ENCODE measurements around the gene ACVR2A. TPM values are rescaled to one million over a fixed set of nuclear protein-coding genes. Genes with fewer than 3 reads are reported as not detected.

The ACVR2A gene
- polyA plus RNA-seq (2013), result 5.5 TPM

DNA sequence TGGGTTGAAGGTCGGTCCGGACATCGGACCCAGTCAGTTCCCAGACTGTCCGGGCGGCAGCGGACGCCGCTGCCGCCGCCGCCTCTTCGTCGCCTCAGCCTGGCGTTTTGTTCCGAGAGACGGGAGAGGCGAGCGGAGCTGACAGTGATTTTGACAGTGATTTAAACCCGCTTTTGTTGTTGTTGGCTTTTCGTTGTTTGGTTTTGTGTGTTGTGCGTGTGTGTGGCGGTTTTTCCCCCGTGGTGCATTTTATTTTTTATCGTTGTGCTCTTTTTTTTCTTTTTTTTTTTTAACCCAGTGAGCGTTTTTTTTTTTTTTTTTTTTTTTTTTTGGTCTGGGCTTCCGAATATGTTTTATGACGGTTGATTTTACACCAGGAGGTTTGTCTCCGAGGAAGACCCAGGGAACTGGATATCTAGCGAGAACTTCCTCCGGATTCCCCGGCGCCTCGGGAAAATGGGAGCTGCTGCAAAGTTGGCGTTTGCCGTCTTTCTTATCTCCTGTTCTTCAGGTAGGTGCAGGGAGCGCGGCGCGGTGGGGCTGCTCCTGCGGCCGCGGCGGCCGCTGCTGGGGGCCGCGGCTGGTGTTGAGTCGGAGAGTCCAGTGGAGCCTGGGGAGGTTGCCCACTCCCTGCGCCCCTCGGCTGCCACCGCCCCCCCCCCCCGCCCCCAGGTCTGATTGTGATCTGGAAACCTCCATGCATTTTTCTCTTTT lies at the start of gene ACVR2A:
TSS of gene ACVR2A (plus strand) at position 333 of the 714 bp plus-strand sequence. CDS start at position 457, 124 bp downstream.
- no peaks in the 10 kb centered on the region for H3K36me3 ChIP-seq (ENCODE audit: control insufficient read depth in 4 of 4, insufficient read depth in 4 of 4, low read length in 3 of 4)
- no peaks in the 10 kb centered on the region for H3K27me3 ChIP-seq (replicated peaks in 2 of 5; ENCODE audit: control insufficient read depth in 4 of 5, insufficient read depth in 5 of 5, low read length in 4 of 5)
- no peaks in the 10 kb centered on the region for H3K9me3 ChIP-seq (ENCODE audit: control extremely low read depth in 1 of 5, control insufficient read depth in 4 of 5, insufficient read depth in 2 of 5, low read depth in 1 of 5, low read length in 4 of 5)
- peak within 1 kb of the TSS; percentile 80 to 95 (median 91) for H3K4me3 ChIP-seq (ENCODE audit: control insufficient read depth in 1 of 7, extremely low read depth in 1 of 7, insufficient read depth in 4 of 7, low read depth in 2 of 7, low read length in 6 of 7)
- peak within 1 kb of the TSS; percentile 71 to 86 for H3K27ac ChIP-seq (ENCODE audit: insufficient read depth in 1 of 2, low read depth in 1 of 2, low read length in 2 of 2, poor library complexity in 1 of 2, severe bottlenecking in 2 of 2)
- ChIA-PET CTCF (interaction anchor here (1.5 to 2.0 kb wide), 4 partner anchors 14 to 763 kb away, joined by 4 to 8 read pairs (median 4); no protein-coding TSS in a partner anchor), POLR2A (interaction anchor here (0.8 kb wide), 1 partner anchor 759 kb away, joined by 4 read pairs; no protein-coding TSS in a partner anchor)
- peaks cover 14 to 33% (median 24%) of the 10 kb centered on the region in 4 experiments for H3K4me1 ChIP-seq (ENCODE audit: control extremely low read depth in 1 of 4, control insufficient read depth in 4 of 4, insufficient read depth in 4 of 4, low read length in 3 of 4)
- peak; percentile 62 to 85 (median 77) for DNase-seq
- under 1% methylated on average over 25 of the region's 51 CpGs for WGBS (ENCODE audit: insufficient coverage)

DNA sequence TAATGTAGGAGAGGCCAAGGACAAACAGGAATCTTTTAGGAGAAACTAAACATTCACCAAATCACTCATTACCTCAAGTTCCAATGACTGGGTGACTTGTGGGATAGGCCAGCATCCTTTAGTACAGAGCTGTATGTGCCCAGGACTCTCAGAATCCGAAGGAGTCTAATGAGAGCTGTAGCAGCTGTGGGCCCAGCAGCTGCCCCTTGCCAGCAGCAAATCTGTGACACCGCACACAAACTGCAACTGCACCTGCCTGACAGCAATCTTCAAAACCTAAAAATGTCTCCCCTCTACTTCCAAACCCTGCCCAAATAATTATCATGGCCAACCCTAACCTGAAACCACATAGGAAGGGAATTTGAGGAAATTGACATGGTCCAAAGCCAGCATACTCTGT lies 44.5 kb upstream of the ACVR2A start:
- Histone ChIP-seq H3K27me3 (replicated peaks in 2 of 5; ENCODE audit: control insufficient read depth in 4 of 5, insufficient read depth in 5 of 5, low read length in 4 of 5) (no peaks in the 10 kb centered on the region), H3K36me3 (ENCODE audit: control insufficient read depth in 4 of 4, insufficient read depth in 4 of 4, low read length in 3 of 4) (no peaks in the 10 kb centered on the region), H3K27ac (ENCODE audit: insufficient read depth in 1 of 2, low read depth in 1 of 2, low read length in 2 of 2, poor library complexity in 1 of 2, severe bottlenecking in 2 of 2) (no peak overlapping the region), H3K4me3 (ENCODE audit: control insufficient read depth in 1 of 7, extremely low read depth in 1 of 7, insufficient read depth in 4 of 7, low read depth in 2 of 7, low read length in 6 of 7) (no peak overlapping the region), H3K9me3 (ENCODE audit: control extremely low read depth in 1 of 5, control insufficient read depth in 4 of 5, insufficient read depth in 2 of 5, low read depth in 1 of 5, low read length in 4 of 5) (no peaks in the 10 kb centered on the region), H3K4me1 (ENCODE audit: control extremely low read depth in 1 of 4, control insufficient read depth in 4 of 4, insufficient read depth in 4 of 4, low read length in 3 of 4) (no peaks in the 10 kb centered on the region)
- DNase-seq, result no peak
- ChIA-PET POLR2A (no interaction called here), CTCF (no interaction called here)
- 58% methylated on average over 1 of the region's 2 CpGs for WGBS (ENCODE audit: insufficient coverage)

GRCh38 chr2:147806846-147807245 lies 38.0 kb upstream of the ACVR2A start:
- WGBS (ENCODE audit: insufficient coverage), result no CpG with 5 or more reads among the region's 1 CpG
- H3K27me3 ChIP-seq (replicated peaks in 2 of 5; ENCODE audit: control insufficient read depth in 4 of 5, insufficient read depth in 5 of 5, low read length in 4 of 5), result no peaks in the 10 kb centered on the region

GRCh38 chr2:147808520-147808919 lies 36.3 kb upstream of the ACVR2A start:
- no peak overlapping the region for H3K27ac ChIP-seq (ENCODE audit: insufficient read depth in 1 of 2, low read depth in 1 of 2, low read length in 2 of 2, poor library complexity in 1 of 2, severe bottlenecking in 2 of 2)
- 80% methylated on average over 3 of the region's 4 CpGs for WGBS (ENCODE audit: insufficient coverage)
- CTCF ChIA-PET, result no interaction called here

More at GRCh38 chr2:147806846-147807245, 38.0 kb upstream of the ACVR2A start:
- H3K36me3 ChIP-seq (ENCODE audit: control insufficient read depth in 4 of 4, insufficient read depth in 4 of 4, low read length in 3 of 4), result no peaks in the 10 kb centered on the region
- H3K9me3 ChIP-seq (ENCODE audit: control extremely low read depth in 1 of 5, control insufficient read depth in 4 of 5, insufficient read depth in 2 of 5, low read depth in 1 of 5, low read length in 4 of 5), result no peaks in the 10 kb centered on the region
- no peak overlapping the region for H3K27ac ChIP-seq (ENCODE audit: insufficient read depth in 1 of 2, low read depth in 1 of 2, low read length in 2 of 2, poor library complexity in 1 of 2, severe bottlenecking in 2 of 2)
- DNase-seq, result no peak
- ChIA-PET POLR2A (no interaction called here), CTCF (no interaction called here)
- H3K4me3 ChIP-seq (ENCODE audit: control insufficient read depth in 1 of 7, extremely low read depth in 1 of 7, insufficient read depth in 4 of 7, low read depth in 2 of 7, low read length in 6 of 7), result no peak overlapping the region
- H3K4me1 ChIP-seq (ENCODE audit: control extremely low read depth in 1 of 4, control insufficient read depth in 4 of 4, insufficient read depth in 4 of 4, low read length in 3 of 4), result no peaks in the 10 kb centered on the region

GRCh38 chr2:147810883-147811765 lies 33.7 kb upstream of the ACVR2A start:
- H3K4me3 ChIP-seq (ENCODE audit: control insufficient read depth in 1 of 7, extremely low read depth in 1 of 7, insufficient read depth in 4 of 7, low read depth in 2 of 7, low read length in 6 of 7), result no peak overlapping the region
- no peaks in the 10 kb centered on the region for H3K36me3 ChIP-seq (ENCODE audit: control insufficient read depth in 4 of 4, insufficient read depth in 4 of 4, low read length in 3 of 4)
- no peaks in the 10 kb centered on the region for H3K9me3 ChIP-seq (ENCODE audit: control extremely low read depth in 1 of 5, control insufficient read depth in 4 of 5, insufficient read depth in 2 of 5, low read depth in 1 of 5, low read length in 4 of 5)
- ChIA-PET CTCF (no interaction called here), POLR2A (no interaction called here)
- no peaks in the 10 kb centered on the region for H3K27me3 ChIP-seq (replicated peaks in 2 of 5; ENCODE audit: control insufficient read depth in 4 of 5, insufficient read depth in 5 of 5, low read length in 4 of 5)
- no peak overlapping the region for H3K27ac ChIP-seq (ENCODE audit: insufficient read depth in 1 of 2, low read depth in 1 of 2, low read length in 2 of 2, poor library complexity in 1 of 2, severe bottlenecking in 2 of 2)
- no peak for DNase-seq
- H3K4me1 ChIP-seq (ENCODE audit: control extremely low read depth in 1 of 4, control insufficient read depth in 4 of 4, insufficient read depth in 4 of 4, low read length in 3 of 4), result no peaks in the 10 kb centered on the region

More at GRCh38 chr2:147808520-147808919, 36.3 kb upstream of the ACVR2A start:
- Histone ChIP-seq H3K4me3 (ENCODE audit: control insufficient read depth in 1 of 7, extremely low read depth in 1 of 7, insufficient read depth in 4 of 7, low read depth in 2 of 7, low read length in 6 of 7) (no peak overlapping the region), H3K36me3 (ENCODE audit: control insufficient read depth in 4 of 4, insufficient read depth in 4 of 4, low read length in 3 of 4) (no peaks in the 10 kb centered on the region), H3K27me3 (replicated peaks in 2 of 5; ENCODE audit: control insufficient read depth in 4 of 5, insufficient read depth in 5 of 5, low read length in 4 of 5) (no peaks in the 10 kb centered on the region), H3K4me1 (ENCODE audit: control extremely low read depth in 1 of 4, control insufficient read depth in 4 of 4, insufficient read depth in 4 of 4, low read length in 3 of 4) (no peaks in the 10 kb centered on the region), H3K9me3 (ENCODE audit: control extremely low read depth in 1 of 5, control insufficient read depth in 4 of 5, insufficient read depth in 2 of 5, low read depth in 1 of 5, low read length in 4 of 5) (no peaks in the 10 kb centered on the region)
- DNase-seq, result no peak
- POLR2A ChIA-PET, result no interaction called here

DNA sequence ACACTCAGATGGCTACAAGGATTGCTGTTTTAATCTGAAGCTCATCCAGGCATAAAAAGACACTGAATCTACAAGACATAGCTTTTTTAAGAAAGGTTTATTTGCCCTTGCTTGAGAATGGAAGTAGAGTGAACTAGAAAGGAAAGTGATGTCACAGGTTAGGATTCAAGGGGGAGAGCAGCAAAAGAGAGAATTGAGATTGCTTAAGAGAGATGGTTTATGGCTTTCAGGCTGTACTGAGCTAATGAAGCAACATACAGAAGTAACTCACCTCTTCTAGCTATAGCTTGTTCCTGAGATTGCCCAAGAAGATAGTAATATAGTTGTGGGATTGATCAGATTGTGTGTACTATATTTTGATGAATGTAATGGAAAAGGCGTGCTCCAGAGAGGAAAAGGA lies 26.1 kb upstream of the ACVR2A start:
- H3K27ac ChIP-seq (ENCODE audit: insufficient read depth in 1 of 2, low read depth in 1 of 2, low read length in 2 of 2, poor library complexity in 1 of 2, severe bottlenecking in 2 of 2), result no peak overlapping the region
- CTCF ChIA-PET, result no interaction called here

DNA sequence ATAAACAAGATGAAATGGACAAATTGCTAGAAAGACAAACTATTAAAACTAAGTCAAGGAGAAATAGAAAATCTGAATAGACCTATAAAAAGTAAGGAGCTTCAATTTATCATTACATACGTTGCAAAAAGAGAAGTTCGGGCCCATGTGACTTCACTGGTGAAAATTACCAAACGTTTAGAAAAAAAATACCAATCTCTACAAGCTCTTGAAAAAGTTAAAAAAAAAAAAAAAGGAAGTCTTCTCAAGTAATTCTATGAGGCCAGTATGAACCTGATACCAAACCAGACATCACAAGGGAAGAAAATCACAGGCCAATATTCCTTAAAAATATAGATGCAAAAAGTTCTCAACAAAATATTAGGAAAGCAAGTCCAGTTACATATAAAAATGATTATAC lies 20.2 kb upstream of the ACVR2A start:
- Histone ChIP-seq H3K9me3 (ENCODE audit: control extremely low read depth in 1 of 5, control insufficient read depth in 4 of 5, insufficient read depth in 2 of 5, low read depth in 1 of 5, low read length in 4 of 5) (peaks cover 0 to 3% (median 0%) of the 10 kb centered on the region in 5 experiments), H3K27me3 (replicated peaks in 2 of 5; ENCODE audit: control insufficient read depth in 4 of 5, insufficient read depth in 5 of 5, low read length in 4 of 5) (no peaks in the 10 kb centered on the region), H3K4me1 (ENCODE audit: control extremely low read depth in 1 of 4, control insufficient read depth in 4 of 4, insufficient read depth in 4 of 4, low read length in 3 of 4) (peaks cover 0 to 5% (median 0%) of the 10 kb centered on the region in 4 experiments), H3K36me3 (ENCODE audit: control insufficient read depth in 4 of 4, insufficient read depth in 4 of 4, low read length in 3 of 4) (no peaks in the 10 kb centered on the region), H3K4me3 (ENCODE audit: control insufficient read depth in 1 of 7, extremely low read depth in 1 of 7, insufficient read depth in 4 of 7, low read depth in 2 of 7, low read length in 6 of 7) (no peak overlapping the region), H3K27ac (ENCODE audit: insufficient read depth in 1 of 2, low read depth in 1 of 2, low read length in 2 of 2, poor library complexity in 1 of 2, severe bottlenecking in 2 of 2) (no peak overlapping the region)
- ChIA-PET POLR2A (no interaction called here), CTCF (interaction anchor here (0.9 kb wide), 1 partner anchor 19 kb away, joined by 3 read pairs; no protein-coding TSS in a partner anchor)
- DNase-seq, result peak in 2 of 3 donors; percentile 41 to 46
- WGBS (ENCODE audit: insufficient coverage), result no CpG with 5 or more reads among the region's 3 CpGs

More for the DNA sequence above, 26.1 kb upstream of the ACVR2A start:
- H3K4me1 ChIP-seq (ENCODE audit: control extremely low read depth in 1 of 4, control insufficient read depth in 4 of 4, insufficient read depth in 4 of 4, low read length in 3 of 4), result no peaks in the 10 kb centered on the region
- H3K4me3 ChIP-seq (ENCODE audit: control insufficient read depth in 1 of 7, extremely low read depth in 1 of 7, insufficient read depth in 4 of 7, low read depth in 2 of 7, low read length in 6 of 7), result no peak overlapping the region
- no peaks in the 10 kb centered on the region for H3K9me3 ChIP-seq (ENCODE audit: control extremely low read depth in 1 of 5, control insufficient read depth in 4 of 5, insufficient read depth in 2 of 5, low read depth in 1 of 5, low read length in 4 of 5)
- H3K27me3 ChIP-seq (replicated peaks in 2 of 5; ENCODE audit: control insufficient read depth in 4 of 5, insufficient read depth in 5 of 5, low read length in 4 of 5), result no peaks in the 10 kb centered on the region
- no peaks in the 10 kb centered on the region for H3K36me3 ChIP-seq (ENCODE audit: control insufficient read depth in 4 of 4, insufficient read depth in 4 of 4, low read length in 3 of 4)
- POLR2A ChIA-PET, result no interaction called here
- WGBS (ENCODE audit: insufficient coverage), result 93% methylated on average over 1 of the region's 1 CpG
- no peak for DNase-seq
